Lower leg skin (tissue), 3 donors: ENCODE measurements around the gene PDCD5.

ENCODE experiments used
- CTCF ChIP-seq, 3 donors: fragments of 450-650 bp; IDR thresholded peaks; one replicate each; pipeline ENCODE4 v1.5.1; 2016; ENCODE audit warnings: antibody characterized with exemption in 3 of 3, mild to moderate bottlenecking in 3 of 3, moderate library complexity in 2 of 3
- POLR2A ChIP-seq, 2 donors: fragments of 450-650 bp; IDR thresholded peaks; one replicate each; pipeline ENCODE4 v1.6.1; 2016 to 2017; ENCODE audit warnings: antibody characterized with exemption in 2 of 2, mild to moderate bottlenecking in 1 of 2, moderate library complexity in 1 of 2

DNA sequence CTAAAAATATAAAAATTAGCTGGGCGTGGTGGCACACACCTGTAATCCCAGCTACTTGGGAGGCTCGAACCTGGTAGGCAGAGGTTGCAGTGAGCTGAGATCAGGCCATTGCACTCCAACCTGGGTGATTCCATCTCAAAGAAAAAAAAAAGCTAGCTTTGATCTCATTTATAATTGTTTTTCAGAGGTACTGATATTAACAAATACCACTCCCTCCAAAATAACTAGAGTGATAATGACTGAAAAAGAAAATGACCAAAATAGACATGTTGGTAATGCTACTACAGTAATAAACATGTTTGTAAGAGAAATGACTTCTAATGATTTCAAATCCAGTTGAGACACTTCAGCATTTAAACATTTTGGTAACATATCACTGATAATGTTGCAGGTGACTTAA, 13.0 kb downstream of the PDCD5 start:
- TF ChIP-seq CTCF (IDR thresholded peaks at IDR 0.05) (no peak), POLR2A (IDR thresholded peaks at IDR 0.05) (no peak)
